Smooth muscle cell (in vitro differentiated cells): ENCODE results near the gene ZNF516. TPM values are rescaled to one million over a fixed set of nuclear protein-coding genes. Genes with fewer than 3 reads are reported as not detected.

Experiments
- DNase-seq: peaks from one replicate; lab custom pipeline; 2025; ENCODE audit not compliant: unreplicated experiment; lab: John Stamatoyannopoulos, UW
- H2AFZ ChIP-seq: fragments of 200-600 bp; sonication (generic); 2 replicates; pipeline ENCODE4 v1.6.0; 2016; ENCODE audit warnings: antibody characterized with exemption, low read depth, mild to moderate bottlenecking
- H3F3A ChIP-seq: fragments of 200-600 bp; sonication (generic); 2 replicates; pipeline ENCODE4 v1.6.0; 2017; ENCODE audit warnings: antibody characterized with exemption, low read depth
- H3K27ac ChIP-seq: fragments of 200-600 bp; sonication (generic); 2 replicates; pipeline ENCODE4 v1.5.1; 2016; ENCODE audit warnings: low read depth, mild to moderate bottlenecking
- H3K27me3 ChIP-seq: fragments of 200-600 bp; sonication (generic); 2 replicates; pipeline ENCODE4 v1.6.1; 2016; ENCODE audit warnings: low read depth, mild to moderate bottlenecking
- H3K36me3 ChIP-seq: fragments of 200-600 bp; sonication (generic); 2 replicates; pipeline ENCODE4 v1.5.1; 2016; ENCODE audit warnings: low read depth
- H3K4me1 ChIP-seq: fragments of 200-600 bp; sonication (generic); 2 replicates; pipeline ENCODE4 v1.5.1; 2016; ENCODE audit warnings: low read depth
- H3K4me2 ChIP-seq: fragments of 200-600 bp; sonication (generic); 2 replicates; pipeline ENCODE4 v1.6.0; 2016; ENCODE audit warnings: mild to moderate bottlenecking
- H3K4me3 ChIP-seq: fragments of 200-600 bp; sonication (generic); 2 replicates; pipeline ENCODE4 v1.5.1; 2016; ENCODE audit warnings: mild to moderate bottlenecking
- H3K79me2 ChIP-seq: fragments of 200-600 bp; sonication (generic); 2 replicates; pipeline ENCODE4 v1.6.0; 2016; ENCODE audit warnings: low read depth, mild to moderate bottlenecking
- H3K9ac ChIP-seq: fragments of 200-600 bp; sonication (generic); 2 replicates; pipeline ENCODE4 v1.6.0; 2016; ENCODE audit warnings: low read depth
- H3K9me3 ChIP-seq: fragments of 200-600 bp; sonication (generic); replicated peaks from 2 replicates; pipeline ENCODE4 v1.5.1; 2016; ENCODE audit warnings: low read depth
- H4K20me1 ChIP-seq: fragments of 200-600 bp; sonication (generic); 2 replicates; pipeline ENCODE4 v1.6.0; 2016; ENCODE audit warnings: low read depth
- WGBS: methylation state at CpG from one replicate; pipeline ENCODE4 v1.1.7; 2016; ENCODE audit warnings: low lambda C conversion rate; 5-methylcytosine and 5-hydroxymethylcytosine counted together
- polyA plus RNA-seq: library from polyadenylated mRNA; unstranded; fragments of >200 nt; fragmentation: Nextera tagmentation; extraction: Ambion mirVana; gene quantifications from 2 replicates; pipeline ENCODE4 v1.2.1, GENCODE V29; 2016
- total RNA-seq: library from RNA; depleted of rRNA; stranded (reverse); fragments of >200 nt; gene quantifications from 2 replicates; pipeline ENCODE4 v1.2.3, GENCODE V29; 2014
- TF ChIP-seq, protein P1 (sequence below): fragments of 200-600 bp; sonication (generic); IDR thresholded peaks from 2 replicates; pipeline ENCODE4 v1.5.1; 2017; ENCODE audit warnings: borderline replicate concordance, mild to moderate bottlenecking, antibody characterized with exemption; ENCODE audit not compliant: insufficient read depth, poor library complexity, severe bottlenecking

The ZNF516 gene
- total and polyA plus RNA-seq, 2 experiments from 2014 or later: 15.6 to 24.2 TPM

- TF ChIP-seq, protein P1, sequence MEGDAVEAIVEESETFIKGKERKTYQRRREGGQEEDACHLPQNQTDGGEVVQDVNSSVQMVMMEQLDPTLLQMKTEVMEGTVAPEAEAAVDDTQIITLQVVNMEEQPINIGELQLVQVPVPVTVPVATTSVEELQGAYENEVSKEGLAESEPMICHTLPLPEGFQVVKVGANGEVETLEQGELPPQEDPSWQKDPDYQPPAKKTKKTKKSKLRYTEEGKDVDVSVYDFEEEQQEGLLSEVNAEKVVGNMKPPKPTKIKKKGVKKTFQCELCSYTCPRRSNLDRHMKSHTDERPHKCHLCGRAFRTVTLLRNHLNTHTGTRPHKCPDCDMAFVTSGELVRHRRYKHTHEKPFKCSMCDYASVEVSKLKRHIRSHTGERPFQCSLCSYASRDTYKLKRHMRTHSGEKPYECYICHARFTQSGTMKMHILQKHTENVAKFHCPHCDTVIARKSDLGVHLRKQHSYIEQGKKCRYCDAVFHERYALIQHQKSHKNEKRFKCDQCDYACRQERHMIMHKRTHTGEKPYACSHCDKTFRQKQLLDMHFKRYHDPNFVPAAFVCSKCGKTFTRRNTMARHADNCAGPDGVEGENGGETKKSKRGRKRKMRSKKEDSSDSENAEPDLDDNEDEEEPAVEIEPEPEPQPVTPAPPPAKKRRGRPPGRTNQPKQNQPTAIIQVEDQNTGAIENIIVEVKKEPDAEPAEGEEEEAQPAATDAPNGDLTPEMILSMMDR: no peak
- DNase-seq: no peak
- no peaks in the 10 kb centered on the region for H3K27me3 ChIP-seq
- no peaks in the 10 kb centered on the region for H3K4me1 ChIP-seq
- no peak overlapping the region for H3K4me3 ChIP-seq
- peaks cover 54% of the 10 kb centered on the region for H3K79me2 ChIP-seq
- peaks cover 15% of the 10 kb centered on the region for H3F3A ChIP-seq
- no peak overlapping the region for H3K4me2 ChIP-seq
- no peaks in the 10 kb centered on the region for H3K9me3 ChIP-seq
- no peak overlapping the region for H3K27ac ChIP-seq
- H2AFZ ChIP-seq: no peak overlapping the region
- peaks cover 100% of the 10 kb centered on the region for H4K20me1 ChIP-seq
- no peak overlapping the region for H3K9ac ChIP-seq
- no peaks in the 10 kb centered on the region for H3K36me3 ChIP-seq
- 89% methylated on average over 14 of the region's 14 CpGs for WGBS
These were observed 95.2 kb downstream of the ZNF516 start for GRCh38 chr18:76399613-76400391.

- WGBS: 22% methylated on average over 14 of the region's 14 CpGs
- no peak overlapping the region for H2AFZ ChIP-seq
- H3K27ac ChIP-seq: no peak overlapping the region
- no peaks in the 10 kb centered on the region for H3K4me1 ChIP-seq
- peaks cover 15% of the 10 kb centered on the region for H3F3A ChIP-seq
- peaks cover 54% of the 10 kb centered on the region for H3K79me2 ChIP-seq
- no peaks in the 10 kb centered on the region for H3K9me3 ChIP-seq
- no peaks in the 10 kb centered on the region for H3K27me3 ChIP-seq
- H3K36me3 ChIP-seq: no peaks in the 10 kb centered on the region
- no peak overlapping the region for H3K9ac ChIP-seq
- TF ChIP-seq, protein P1: peak; percentile 95
- DNase-seq: peak; percentile 63
- H4K20me1 ChIP-seq: peaks cover 94% of the 10 kb centered on the region
- no peak overlapping the region for H3K4me3 ChIP-seq
- H3K4me2 ChIP-seq: no peak overlapping the region
These were observed 96.0 kb downstream of the ZNF516 start for GRCh38 chr18:76398896-76399612.

GRCh38 chr18:76398295-76398694, 96.7 kb downstream of the ZNF516 start:
- Histone ChIP-seq H3K9ac (no peak overlapping the region), H3F3A (peaks cover 15% of the 10 kb centered on the region), H3K27ac (no peak overlapping the region), H2AFZ (no peak overlapping the region), H3K9me3 (no peaks in the 10 kb centered on the region), H4K20me1 (peaks cover 86% of the 10 kb centered on the region), H3K4me3 (no peak overlapping the region), H3K79me2 (peaks cover 54% of the 10 kb centered on the region), H3K4me2 (no peak overlapping the region), H3K4me1 (no peaks in the 10 kb centered on the region), H3K27me3 (no peaks in the 10 kb centered on the region), H3K36me3 (no peaks in the 10 kb centered on the region)
- no peak for DNase-seq
- 94% methylated on average over 7 of the region's 7 CpGs for WGBS
- TF ChIP-seq, protein P1: no peak
